Right hindlimb (tissue), 1 donor: Measurements from ENCODE around the gene HES4.
"Not testable (repeated sequence)": the region's sequence is repeated elsewhere in the genome, so short reads cannot be mapped to it uniquely, and the experiment has no call there.

ENCODE experiments used
- DNase-seq: peaks from one replicate; pipeline ENCODE4 v3.0.0-alpha.2; 2018

HES4 gene

DNA sequence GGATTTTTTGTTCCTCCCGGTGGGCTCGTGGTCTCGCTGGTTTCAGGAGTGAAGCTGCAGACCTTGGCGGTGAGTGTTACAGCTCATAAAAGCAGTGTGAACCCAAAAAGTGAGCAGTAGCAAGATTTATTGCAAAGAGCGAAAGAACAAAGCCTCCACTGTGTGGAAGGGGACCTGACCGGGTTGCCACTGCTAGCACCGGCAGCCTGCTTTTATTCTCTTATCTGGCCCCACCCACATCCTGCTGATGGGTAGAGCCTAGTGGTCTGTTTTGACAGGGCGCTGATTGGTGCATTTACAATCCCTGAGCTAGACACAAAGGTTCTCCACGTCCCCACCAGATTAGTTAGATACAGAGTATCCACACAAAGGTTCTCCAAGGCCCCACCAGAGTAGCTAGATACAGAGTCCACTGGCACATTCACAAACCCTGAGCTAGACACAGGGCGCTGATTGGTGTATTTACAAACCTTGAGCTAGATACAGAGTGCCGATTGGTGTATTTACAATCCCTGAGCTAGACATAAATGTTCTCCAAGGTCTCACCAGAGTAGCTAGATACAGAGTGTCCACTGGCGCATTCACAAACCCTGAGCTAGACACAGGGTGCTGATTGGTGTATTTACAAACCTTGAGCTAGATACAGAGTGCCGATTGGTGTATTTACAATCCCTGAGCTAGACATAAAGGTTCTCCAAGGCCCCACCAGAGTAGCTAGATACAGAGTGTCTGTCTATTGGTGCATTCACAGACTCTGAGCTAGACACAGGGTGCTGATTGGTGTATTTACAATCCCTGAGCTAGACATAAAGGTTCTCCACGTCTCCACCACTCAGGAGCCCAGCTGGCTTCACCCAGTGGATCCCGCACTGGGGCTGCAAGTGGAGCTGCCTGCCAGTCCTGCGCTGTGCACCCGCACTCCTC, 17.8 kb upstream of the HES4 start:
- not testable (repeated sequence) for DNase-seq

GRCh38 chr1:1014799-1015681, 15.1 kb upstream of the HES4 start:
- peak; percentile 33 for DNase-seq

DNA sequence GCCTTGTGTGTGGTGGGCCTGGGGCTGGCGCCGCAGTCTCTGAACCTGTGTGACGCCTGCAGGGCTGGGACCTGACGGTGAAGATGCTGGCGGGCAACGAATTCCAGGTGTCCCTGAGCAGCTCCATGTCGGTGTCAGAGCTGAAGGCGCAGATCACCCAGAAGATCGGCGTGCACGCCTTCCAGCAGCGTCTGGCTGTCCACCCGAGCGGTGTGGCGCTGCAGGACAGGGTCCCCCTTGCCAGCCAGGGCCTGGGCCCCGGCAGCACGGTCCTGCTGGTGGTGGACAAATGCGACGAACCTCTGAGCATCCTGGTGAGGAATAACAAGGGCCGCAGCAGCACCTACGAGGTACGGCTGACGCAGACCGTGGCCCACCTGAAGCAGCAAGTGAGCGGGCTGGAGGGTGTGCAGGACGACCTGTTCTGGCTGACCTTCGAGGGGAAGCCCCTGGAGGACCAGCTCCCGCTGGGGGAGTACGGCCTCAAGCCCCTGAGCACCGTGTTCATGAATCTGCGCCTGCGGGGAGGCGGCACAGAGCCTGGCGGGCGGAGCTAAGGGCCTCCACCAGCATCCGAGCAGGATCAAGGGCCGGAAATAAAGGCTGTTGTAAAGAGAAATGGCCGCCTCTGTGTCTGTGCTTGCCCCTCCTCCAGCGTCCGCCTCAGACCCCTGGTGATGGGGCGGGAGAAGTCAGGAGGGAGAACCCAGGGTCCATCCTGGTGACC, 14.2 kb upstream of the HES4 start:
- peak; percentile 58 for DNase-seq

DNA sequence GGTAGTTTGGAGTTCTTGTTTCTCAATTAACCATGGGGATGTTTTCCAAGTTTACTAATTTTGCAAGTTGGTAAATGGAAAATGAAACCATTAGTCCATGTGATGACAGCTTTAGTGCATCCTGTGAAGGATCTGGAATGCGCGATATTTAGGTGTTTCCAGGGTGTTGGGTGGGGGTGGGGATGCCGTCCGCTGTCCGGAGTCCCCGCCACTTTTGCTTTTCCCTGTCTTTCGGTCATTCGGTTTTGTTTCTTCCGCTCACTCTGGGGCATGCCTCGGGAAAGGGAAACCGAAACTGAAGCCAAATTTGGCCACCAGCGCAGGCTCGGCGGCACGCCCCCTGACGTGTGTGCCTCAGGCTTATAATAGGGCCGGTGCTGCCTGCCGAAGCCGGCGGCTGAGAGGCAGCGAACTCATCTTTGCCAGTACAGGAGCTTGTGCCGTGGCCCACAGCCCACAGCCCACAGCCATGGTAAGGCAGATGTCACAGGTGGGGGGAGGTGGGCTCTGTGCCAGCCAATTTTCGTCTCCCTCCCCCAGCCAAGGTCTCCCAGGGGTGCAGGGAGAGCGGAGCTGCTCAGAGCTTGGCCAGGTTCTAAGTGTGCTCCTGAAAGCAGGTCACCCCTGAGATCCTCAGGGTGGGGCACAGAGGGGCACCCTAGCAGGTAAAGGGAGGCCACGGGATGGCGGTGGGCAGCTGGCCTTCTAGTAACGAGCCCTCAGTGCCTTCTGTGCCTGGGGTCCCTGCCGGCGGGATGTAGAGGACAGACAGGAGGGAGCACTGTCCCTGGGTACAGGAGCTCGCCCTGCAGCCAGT, 13.4 kb upstream of the HES4 start, which contains the start of gene ISG15:
Gene ISG15, plus strand, starts transcription at position 393 of the 817 bp plus-strand sequence. Its CDS starts 77 bp downstream, at position 470.
- DNase-seq = peak; percentile 94

- DNase-seq = not testable (repeated sequence)
Observed at GRCh38 chr1:1012736-1013104, 12.8 kb upstream of the HES4 start.

- no peak for DNase-seq
Observed at GRCh38 chr1:1011396-1011949, 11.6 kb upstream of the HES4 start.

DNA sequence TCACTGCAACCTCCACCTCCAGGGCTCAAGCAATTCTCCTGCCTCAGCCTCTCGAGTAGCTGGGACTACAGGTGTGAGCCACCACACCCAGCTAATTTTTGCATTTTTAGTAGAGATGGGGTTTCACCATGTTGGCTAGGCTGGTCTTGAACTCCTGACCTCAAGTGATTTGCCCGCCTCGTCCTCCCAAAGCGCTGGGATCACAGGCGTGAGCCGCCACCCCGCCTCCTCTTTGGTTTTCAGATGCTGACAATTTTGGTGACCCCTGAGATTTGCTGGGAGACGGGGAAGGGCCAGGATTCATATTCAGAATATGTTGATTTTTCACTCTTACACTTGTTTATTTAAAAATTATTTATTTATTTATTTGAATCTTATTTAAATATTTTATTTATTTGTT, 10.2 kb upstream of the HES4 start:
- DNase-seq = not testable (repeated sequence)

- peak; percentile 20 for DNase-seq
Observed at GRCh38 chr1:1006305-1007159, 6.6 kb upstream of the HES4 start.

DNA sequence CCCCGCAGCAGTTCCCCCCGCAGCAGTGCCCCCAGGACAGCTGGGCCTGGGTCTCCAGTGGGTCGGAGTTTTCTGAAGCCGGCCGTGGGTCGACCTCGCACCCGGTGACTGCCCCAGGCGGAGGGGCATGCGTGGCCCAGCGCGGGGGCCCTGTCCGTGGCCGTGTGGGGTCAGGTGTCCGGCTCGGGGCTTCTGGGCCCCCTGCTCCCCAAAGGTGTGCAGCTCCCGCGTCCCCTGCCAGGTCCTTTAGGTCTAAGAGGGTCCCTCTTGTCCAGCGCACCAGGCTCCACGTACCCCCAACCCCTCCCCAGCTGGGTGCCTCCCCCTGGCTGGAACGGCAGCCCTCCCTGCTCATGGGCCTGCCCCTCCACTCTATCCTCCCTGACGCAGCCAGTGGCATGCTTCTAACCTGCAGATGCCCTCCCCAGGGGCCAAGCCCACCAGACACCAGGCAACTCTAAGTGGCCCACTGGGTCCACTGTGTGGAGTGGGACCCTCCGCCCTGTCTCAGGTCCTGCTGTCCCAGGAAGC, 5.9 kb upstream of the HES4 start:
- DNase-seq = peak; percentile 20

- peak; percentile 67 for DNase-seq
Observed at GRCh38 chr1:1004780-1005697, 5.1 kb upstream of the HES4 start.

GRCh38 chr1:1004420-1004779, 4.5 kb upstream of the HES4 start:
- DNase-seq = no peak

GRCh38 chr1:1003618-1004419, 3.9 kb upstream of the HES4 start:
- no peak for DNase-seq

GRCh38 chr1:1001057-1001783, 1.3 kb upstream of the HES4 start:
- peak; percentile 42 for DNase-seq

DNA sequence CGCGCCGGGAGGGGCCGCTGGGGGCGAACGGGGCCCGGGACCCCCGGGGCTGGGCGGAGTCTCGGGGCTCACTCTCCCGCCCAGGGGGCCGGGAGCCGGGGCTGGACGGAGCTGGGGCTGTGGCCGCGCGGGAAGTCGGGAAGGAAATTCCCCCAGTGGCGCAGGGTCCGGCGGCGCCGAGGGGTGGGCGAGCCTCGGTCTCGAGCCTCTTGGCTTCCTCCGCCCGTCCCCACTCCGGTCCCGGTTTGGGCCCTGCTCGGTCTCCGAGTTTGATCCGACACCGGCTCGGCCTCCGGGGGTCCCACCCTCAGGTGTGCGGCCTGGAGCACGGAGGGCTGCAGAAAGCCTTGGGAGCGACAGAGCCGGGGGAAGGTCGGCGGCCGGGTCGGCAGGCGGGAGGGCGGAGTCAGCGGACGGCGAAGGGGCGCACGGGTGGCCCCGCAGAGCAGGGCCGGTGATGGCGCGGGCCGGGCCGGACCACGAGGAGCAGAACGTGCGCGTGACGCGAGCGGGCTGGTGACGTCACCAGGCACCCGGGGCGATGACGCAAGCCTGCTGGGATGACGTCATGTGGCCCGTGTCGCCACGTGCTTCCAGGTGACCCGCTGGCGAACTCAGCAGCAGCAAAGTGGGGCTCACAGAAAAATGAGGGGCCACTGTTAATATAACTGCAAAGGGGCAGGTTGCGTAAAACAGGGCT, 610 bp upstream of the HES4 start:
- peak; percentile 91 for DNase-seq

GRCh38 chr1:998995-999724, 737 bp downstream of the HES4 start:
- DNase-seq = peak; percentile 65

- DNase-seq = peak; percentile 48
Observed at GRCh38 chr1:998745-998994, 1.2 kb downstream of the HES4 start.
